HepG2 (cell line): ENCODE results near the gene CFD. TPM values are rescaled to one million over a fixed set of nuclear protein-coding genes. Genes with fewer than 3 reads are reported as not detected.

Source experiments
- ATAC-seq: fragments of 200-7000 bp; cut with Tn5 transposase; 3 replicates; pipeline ENCODE4 v1.9.1; 2020; ENCODE audit warnings: mild to moderate bottlenecking, moderate library complexity
- BruUV-seq: library from RNA; stranded (reverse); fragments of 400-500 nt; replicated peaks from 2 replicates; lab custom pipeline; 2021; lab: Mats Ljungman, UMichigan
- CTCF ChIA-PET: fragments of 300-600 bp; formaldehyde crosslinking; extraction: SDS; loops from one replicate; lab custom pipeline; 2021; ENCODE audit warnings: low total read pairs, inconsistent platforms, low intra/inter-chr PET ratio; lab: Yijun Ruan, JAX
- POLR2A ChIA-PET: fragments of 350-600 bp; sonication (Branson Sonifier 250); formaldehyde crosslinking; loops from one replicate; lab custom pipeline; 2020; ENCODE audit warnings: antibody characterized with exemption, inconsistent platforms; lab: Yijun Ruan, JAX
- DNase-seq: peaks from one replicate; pipeline ENCODE4 v3.0.0-alpha.2; 2015; ENCODE audit warnings: low spot score
- FAIRE-seq: peaks from 3 replicates; lab custom pipeline; 2011; peaks lifted over from hg19 to GRCh38; lab: Jason Lieb, UNC
- H2AFZ ChIP-seq: one replicate; pipeline ENCODE4 v1.6.1; 2011; ENCODE audit warnings: low read length, inconsistent platforms
- H3K27ac ChIP-seq: fragments of 300-600 bp; 3 replicates; pipeline ENCODE4 v1.8.0; 2011; ENCODE audit warnings: mixed run types, mild to moderate bottlenecking, mixed read lengths, low read length, inconsistent platforms; ENCODE audit not compliant: insufficient read depth; ENCODE audit errors: extremely low read length
- H3K27me3 ChIP-seq, 2 experiments: fragments of 200-600 bp in 1 of 2; 2 replicates in 1 of 2; 3 replicates in 1 of 2; pipeline versions ENCODE4 v1.6.0 to v1.8.0; 2011; ENCODE audit warnings: low read length in 2 of 2, mild to moderate bottlenecking in 2 of 2, moderate library complexity in 2 of 2, inconsistent platforms in 1 of 2; ENCODE audit not compliant: insufficient read depth in 2 of 2, control insufficient read depth in 1 of 2
- H3K36me3 ChIP-seq, 2 experiments: fragments of 200-600 bp in 1 of 2; replicated peaks in 1 of 2; 2 replicates in 1 of 2; 3 replicates in 1 of 2; pipeline versions ENCODE4 v1.5.1 to v1.8.0; 2011; ENCODE audit warnings: low read length in 2 of 2, inconsistent platforms in 1 of 2; ENCODE audit not compliant: insufficient read depth in 2 of 2, control insufficient read depth in 1 of 2
- H3K4me1 ChIP-seq: 2 replicates; pipeline ENCODE4 v1.5.1; 2012; ENCODE audit warnings: low read length, inconsistent platforms; ENCODE audit not compliant: insufficient read depth
- H3K4me2 ChIP-seq: 2 replicates; pipeline ENCODE4 v1.6.0; 2011; ENCODE audit warnings: low read depth, low read length, inconsistent platforms
- H3K4me3 ChIP-seq, 3 experiments: fragments of 200-600 bp in 1 of 3; sonication (generic), shearing (Covaris generic) in 1 of 3; replicated peaks in 1 of 3; 2 replicates each; pipeline ENCODE4 v1.5.1; 2011 to 2016; ENCODE audit warnings: low read length in 3 of 3, inconsistent platforms in 2 of 3, low read depth in 2 of 3, mild to moderate bottlenecking in 2 of 3, control low read depth in 1 of 3, mixed read lengths in 1 of 3; ENCODE audit not compliant: insufficient read depth in 1 of 3
- H3K79me2 ChIP-seq: one replicate; pipeline ENCODE4 v1.6.1; 2011; ENCODE audit warnings: low read length, inconsistent platforms; ENCODE audit not compliant: insufficient read depth
- H3K9ac ChIP-seq: 2 replicates; pipeline ENCODE4 v1.6.0; 2011; ENCODE audit warnings: mild to moderate bottlenecking, low read depth, low read length, inconsistent platforms; ENCODE audit not compliant: insufficient read depth
- H3K9me3 ChIP-seq: 2 replicates; pipeline ENCODE4 v1.5.1; 2012; ENCODE audit warnings: mild to moderate bottlenecking, low read length
- H4K20me1 ChIP-seq: 2 replicates; pipeline ENCODE4 v1.6.0; 2011; ENCODE audit warnings: inconsistent platforms, mild to moderate bottlenecking, low read length, moderate library complexity; ENCODE audit not compliant: insufficient read depth
- GABPA ChIP-seq, 2 experiments: IDR thresholded peaks; 2 replicates each; pipeline ENCODE4 v1.6.1; 2011 to 2016; ENCODE audit warnings: low read depth in 2 of 2, low read length in 1 of 2, missing biosample characterization in 1 of 2, missing genetic modification characterization in 1 of 2
- ZIK1 ChIP-seq: sonication (generic); formaldehyde crosslinking; IDR thresholded peaks from 2 replicates; pipeline ENCODE4 v1.5.0; 2020; ENCODE audit warnings: mild to moderate bottlenecking, low read depth, missing genetic modification reagents, borderline replicate concordance
- ZNF121 ChIP-seq: sonication (generic); formaldehyde crosslinking; IDR thresholded peaks from 2 replicates; pipeline ENCODE4 v1.5.0; 2020; ENCODE audit warnings: mild to moderate bottlenecking, missing genetic modification reagents
- ZNF720 ChIP-seq: sonication (generic); formaldehyde crosslinking; IDR thresholded peaks from 2 replicates; pipeline ENCODE4 v1.4.0; 2020; ENCODE audit warnings: missing genetic modification reagents
- ZNF770 ChIP-seq: sonication (generic); formaldehyde crosslinking; IDR thresholded peaks from 2 replicates; pipeline ENCODE4 v1.5.0; 2020; ENCODE audit warnings: mild to moderate bottlenecking, missing genetic modification reagents
- WGBS: methylation state at CpG from one replicate; pipeline ENCODE4 v1.1.6; 2017; ENCODE audit warnings: low lambda C conversion rate; 5-methylcytosine and 5-hydroxymethylcytosine counted together
- in situ Hi-C: cut with HindIII; loops from 2 replicates; pipeline ENCODE4 v1.10.0; 2017; ENCODE audit warnings: low pct_unique_long_range_greater_than_20kb; ENCODE audit not compliant: extremely low pct_ligation_motif_present
- intact Hi-C: fragments of 100-400 bp; cut with micrococcal nuclease; formaldehyde crosslinking; loops from one replicate; pipeline ENCODE4 v1.10.0; 2022; ENCODE audit not compliant: unreplicated experiment
- polyA plus RNA-seq, 8 experiments: library from polyadenylated mRNA; depleted of rRNA in 3 of 8; stranded (reverse) in 7 of 8; unstranded in 1 of 8; fragments of >200 nt; fragmentation: Illumina TruSeq in 4 of 8; extraction: Trizol in 4 of 8; gene quantifications; 2 replicates each; pipeline versions ENCODE4 v1.2.1 to v1.2.3, GENCODE V29; 2011 to 2016; ENCODE audit warnings: low read depth in 4 of 8, missing spikeins in 1 of 8, mixed read lengths in 1 of 8; ENCODE audit not compliant: insufficient read depth in 1 of 8
- total RNA-seq, 5 experiments: library from RNA; depleted of rRNA; stranded (reverse); fragments of >200 nt; fragmentation: Illumina TruSeq; extraction: Trizol; gene quantifications; 2 replicates each; pipeline ENCODE4 v1.2.3, GENCODE V29; 2016; ENCODE audit warnings: low read depth in 1 of 5

Gene CFD
- total and polyA plus RNA-seq, 2 of the 13 experiments (the other 11 are each of a cell fraction or from before 2014, with no cell fraction given) = 2.3 to 4.6 TPM

GRCh38 chr19:824885-825284 is 34.6 kb upstream of the CFD start:
- intact Hi-C loops = no loop called here
- H3K27me3 ChIP-seq = peaks cover 7 to 30% of the 10 kb centered on the region in 2 experiments
- no peak overlapping the region for H3K9ac ChIP-seq
- FAIRE-seq (no peak), ATAC-seq (no peak), DNase-seq (no peak)
- H4K20me1 ChIP-seq = no peaks in the 10 kb centered on the region
- 55% methylated on average over 9 of the region's 15 CpGs for WGBS
- H3K36me3 ChIP-seq = no peaks in the 10 kb centered on the region
- BruUV-seq = no TSS peak
- no peak overlapping the region for H3K27ac ChIP-seq
- H3K4me3 ChIP-seq = peak overlapping the region in 1 of 3 experiments; percentile 25; a peak in 1 of 6 replicates
- no peak for TF ChIP-seq GABPA (IDR thresholded peaks at IDR 0.05; ENCODE audit: low read depth, low read length)
- peak; percentile 31; the same call in 1 of the 2 replicates for TF ChIP-seq GABPA (CRISPR knock-in tag; IDR thresholded peaks at IDR 0.05; ENCODE audit: low read depth)
- no peak for TF ChIP-seq ZIK1
- in situ Hi-C loops = no loop called here
- no peak overlapping the region for H2AFZ ChIP-seq
- H3K4me2 ChIP-seq = no peak overlapping the region
- no peaks in the 10 kb centered on the region for H3K79me2 ChIP-seq
- no peaks in the 10 kb centered on the region for H3K9me3 ChIP-seq
- peaks cover 8% of the 10 kb centered on the region for H3K4me1 ChIP-seq
- ChIA-PET POLR2A (no interaction called here), CTCF (no interaction called here)

GRCh38 chr19:825897-826644 is 33.4 kb upstream of the CFD start:
- H3K79me2 ChIP-seq = no peaks in the 10 kb centered on the region
- ChIA-PET CTCF (no interaction called here), POLR2A (no interaction called here)
- H4K20me1 ChIP-seq = no peaks in the 10 kb centered on the region
- H3K9ac ChIP-seq = no peak overlapping the region
- in situ Hi-C loops = no loop called here
- DNase-seq (no peak), ATAC-seq (no peak), FAIRE-seq (no peak)
- 37% methylated on average over 19 of the region's 19 CpGs for WGBS
- H3K4me3 ChIP-seq = no peak overlapping the region
- no peak overlapping the region for H2AFZ ChIP-seq
- H3K27me3 ChIP-seq = peaks cover 9 to 36% of the 10 kb centered on the region in 2 experiments
- intact Hi-C loops = no loop called here
- TF ChIP-seq ZNF720 (CRISPR knock-in tag) (no peak), ZNF121 (peak; percentile 80), ZNF770 (CRISPR knock-in tag) (peak; percentile 41; the same call in 1 of the 2 replicates)
- H3K36me3 ChIP-seq = no peaks in the 10 kb centered on the region
- BruUV-seq = no TSS peak
- no peak overlapping the region for H3K27ac ChIP-seq
- peaks cover 9% of the 10 kb centered on the region for H3K4me1 ChIP-seq
- H3K9me3 ChIP-seq = no peaks in the 10 kb centered on the region
- no peak overlapping the region for H3K4me2 ChIP-seq
